K562 (cell line): ENCODE data around the gene CALM1. TPM values are rescaled to one million over a fixed set of nuclear protein-coding genes. Genes with fewer than 3 reads are reported as not detected.

Experiments used
- ARID1B ChIP-seq: fragments of 450-650 bp; IDR thresholded peaks from 2 replicates; pipeline ENCODE4 v1.6.1; 2016; ENCODE audit warnings: antibody characterized with exemption, mild to moderate bottlenecking, inconsistent platforms
- ATF3 ChIP-seq, 2 experiments: fragments of 450-650 bp in 1 of 2; sonication (generic) in 1 of 2; formaldehyde crosslinking in 1 of 2; IDR thresholded peaks in 1 of 2; conservative IDR thresholded peaks in 1 of 2; 2 replicates each; pipeline versions ENCODE4 v1.6.1 to v1.8.1; 2016 to 2023; ENCODE audit warnings: mild to moderate bottlenecking in 2 of 2, moderate library complexity in 2 of 2, inconsistent platforms in 1 of 2, missing genetic modification reagents in 1 of 2
- ATF6 ChIP-seq: sonication (generic); formaldehyde crosslinking; IDR thresholded peaks from 2 replicates; pipeline ENCODE4 v1.4.0; 2020; ENCODE audit warnings: mild to moderate bottlenecking, missing genetic modification reagents
- C11orf30 ChIP-seq: fragments of 450-650 bp; IDR thresholded peaks from 2 replicates; pipeline ENCODE4 v1.6.1; 2016; ENCODE audit warnings: low read depth, mild to moderate bottlenecking
- CBX1 ChIP-seq: sonication (generic); IDR thresholded peaks from 2 replicates; pipeline ENCODE4 v1.6.1; 2016; ENCODE audit warnings: antibody characterized with exemption, low read depth, mild to moderate bottlenecking
- CREM ChIP-seq: IDR thresholded peaks from 2 replicates; pipeline ENCODE4 v1.6.1; 2014; ENCODE audit warnings: antibody characterized with exemption, low read depth
- DLX4 ChIP-seq: fragments of 250-450 bp; sonication (Bioruptor Pico); IDR thresholded peaks from 2 replicates; pipeline ENCODE4 v1.6.1; 2021; ENCODE audit warnings: mild to moderate bottlenecking
- FOSL1 ChIP-seq: fragments of 200-800 bp; sonication (Bioruptor generic); conservative IDR thresholded peaks from 2 replicates; pipeline ENCODE4 v1.6.1; 2016; ENCODE audit warnings: missing genetic modification characterization, missing compliant biosample characterization
- GTF2F1 ChIP-seq: IDR thresholded peaks from 2 replicates; pipeline ENCODE4 v1.6.1; 2011; ENCODE audit warnings: low read depth, low read length, improper control_type of control experiment
- HDAC2 ChIP-seq: fragments of 450-650 bp; IDR thresholded peaks from 2 replicates; pipeline ENCODE4 v1.6.1; 2016; ENCODE audit warnings: mild to moderate bottlenecking
- HNRNPK ChIP-seq: fragments of 200-400 bp; formaldehyde crosslinking; IDR thresholded peaks from one replicate; pipeline ENCODE4 v1.6.1; 2018; ENCODE audit warnings: mild to moderate bottlenecking, low read depth, low read length; ENCODE audit not compliant: poor library complexity, severe bottlenecking
- JUND ChIP-seq, 2 experiments: IDR thresholded peaks; 2 replicates in 1 of 2; 3 replicates in 1 of 2; pipeline ENCODE4 v1.6.1; 2011; ENCODE audit warnings: borderline replicate concordance in 2 of 2, low read depth in 2 of 2, low read length in 2 of 2, improper control_type of control experiment in 1 of 2, missing biosample characterization in 1 of 2, missing genetic modification characterization in 1 of 2, missing genetic modification reagents in 1 of 2
- KLF6 ChIP-seq: fragments of 250-450 bp; sonication (Bioruptor Pico); IDR thresholded peaks from 2 replicates; pipeline ENCODE4 v1.4.0; 2020; ENCODE audit warnings: mild to moderate bottlenecking, moderate library complexity, borderline replicate concordance
- MAFK ChIP-seq: IDR thresholded peaks from 2 replicates; pipeline ENCODE4 v1.6.1; 2011; ENCODE audit warnings: low read length, improper control_type of control experiment
- MEIS2 ChIP-seq: fragments of 450-650 bp; IDR thresholded peaks from 2 replicates; pipeline ENCODE4 v1.6.1; 2014; ENCODE audit warnings: mild to moderate bottlenecking; ENCODE audit not compliant: partially characterized antibody
- MYNN ChIP-seq, 2 experiments: sonication (generic); formaldehyde crosslinking in 1 of 2; IDR thresholded peaks; 2 replicates each; pipeline versions ENCODE4 v1.5.0 to v1.6.1; 2016 to 2020; ENCODE audit warnings: antibody characterized with exemption in 1 of 2, missing genetic modification reagents in 1 of 2
- NFE2L1 ChIP-seq: fragments of 450-650 bp; IDR thresholded peaks from 2 replicates; pipeline ENCODE4 v1.6.1; 2016; ENCODE audit warnings: missing genetic modification characterization, low read depth, mild to moderate bottlenecking, missing compliant biosample characterization, moderate library complexity, borderline replicate concordance
- PHF21A ChIP-seq: fragments of 450-650 bp; IDR thresholded peaks from 2 replicates; pipeline ENCODE4 v1.6.1; 2017; ENCODE audit warnings: low read depth, borderline replicate concordance
- SMARCE1 ChIP-seq: fragments of 450-650 bp; IDR thresholded peaks from 2 replicates; pipeline ENCODE4 v1.7.1; 2016; ENCODE audit warnings: mild to moderate bottlenecking
- SMC3 ChIP-seq: conservative IDR thresholded peaks from 2 replicates; pipeline ENCODE4 v1.6.1; 2011; ENCODE audit warnings: low read depth, low read length, improper control_type of control experiment; ENCODE audit not compliant: insufficient read depth
- SNRNP70 ChIP-seq: fragments of 200-400 bp; formaldehyde crosslinking; optimal IDR thresholded peaks from 2 replicates; pipeline ENCODE3; 2017; ENCODE audit warnings: low read depth, low read length
- SP1 ChIP-seq: sonication (generic); formaldehyde crosslinking; IDR thresholded peaks from 2 replicates; pipeline ENCODE4 v1.8.1; 2022; ENCODE audit warnings: mild to moderate bottlenecking, missing genetic modification reagents
- ZNF143 ChIP-seq: sonication (generic); formaldehyde crosslinking; IDR thresholded peaks from 2 replicates; pipeline ENCODE4 v1.9.0; 2022; ENCODE audit warnings: mild to moderate bottlenecking, missing genetic modification reagents
- ZNF354B ChIP-seq: fragments of 250-450 bp; sonication (Bioruptor Pico); IDR thresholded peaks from 2 replicates; pipeline ENCODE4 v1.4.0; 2020
- ZNF780A ChIP-seq: fragments of 250-450 bp; sonication (Bioruptor Pico); IDR thresholded peaks from 2 replicates; pipeline ENCODE4 v1.5.0; 2021; ENCODE audit warnings: mild to moderate bottlenecking
- polyA plus RNA-seq, 8 experiments: library from polyadenylated mRNA; depleted of rRNA in 4 of 8; stranded (reverse) in 5 of 8; unstranded in 3 of 8; fragments of >200 nt; fragmentation: Nextera tagmentation in 2 of 8; fragmentation: Illumina TruSeq in 1 of 8; extraction: Ambion mirVana in 2 of 8; extraction: Trizol in 1 of 8; gene quantifications; 2 replicates each; pipeline versions ENCODE4 v1.2.1 to v1.2.3, GENCODE V29; 2011 to 2014; ENCODE audit warnings: inconsistent platforms in 1 of 8, missing spikeins in 1 of 8
- total RNA-seq, 7 experiments: library from RNA; depleted of rRNA in 6 of 7; stranded (reverse); fragments of >200 nt in 6 of 7; fragmentation: Illumina TruSeq in 2 of 7; extraction: Trizol in 2 of 7; gene quantifications; 2 replicates each; pipeline versions ENCODE4 v1.2.1 to v1.2.3, GENCODE V29; 2011 to 2021; ENCODE audit warnings: low replicate concordance in 1 of 7

CALM1 gene
- total and polyA plus RNA-seq, 9 of the 15 experiments (the other 6 are each of a cell fraction or from before 2014, with no cell fraction given): 48.0 to 269 (median 158) TPM

DNA sequence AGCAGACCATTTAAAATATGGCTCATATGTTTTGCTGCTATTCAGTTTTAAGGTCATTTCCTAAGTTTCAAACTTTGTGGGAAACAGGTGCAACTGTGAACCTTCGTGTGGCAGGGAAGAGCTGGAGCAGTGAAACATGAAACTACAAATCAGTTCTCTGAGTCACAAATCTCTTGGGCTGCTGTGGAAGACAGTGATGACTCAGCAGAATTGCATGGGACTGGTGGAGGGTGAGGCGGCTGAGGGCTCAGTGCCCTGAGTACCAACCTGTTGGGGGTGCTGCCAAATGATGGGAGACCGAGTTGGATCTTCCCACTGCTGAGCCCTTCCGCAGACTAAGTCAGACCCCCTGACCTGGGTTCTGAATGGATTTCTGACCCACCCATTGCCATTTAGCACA, 8.4 kb upstream of the CALM1 start (continued):
- TF ChIP-seq NFE2L1 (tag): peak; percentile 90
- TF ChIP-seq ATF3 (IDR thresholded peaks at IDR 0.05): peak; percentile 56
- no peak for TF ChIP-seq ATF3 (CRISPR knock-in tag; conservative IDR thresholded peaks at IDR 0.05)
- no peak for TF ChIP-seq ZNF143 (CRISPR knock-in tag)
- no peak for TF ChIP-seq ZNF780A (CRISPR knock-in tag)
- TF ChIP-seq C11orf30: peak; percentile 98
- TF ChIP-seq JUND (IDR thresholded peaks at IDR 0.05; ENCODE audit: borderline replicate concordance, low read depth, low read length): peak; percentile 74; the same call in 1 of the 2 replicates
- peak; percentile 57; the same call in 1 of the 3 replicates for TF ChIP-seq JUND (tag; IDR thresholded peaks at IDR 0.05; ENCODE audit: borderline replicate concordance, low read depth, low read length)
- no peak for TF ChIP-seq ATF6
- TF ChIP-seq ARID1B: peak; percentile 47
- TF ChIP-seq MEIS2: peak; percentile 82
- TF ChIP-seq ZNF354B (CRISPR knock-in tag): no peak
- peak; percentile 99 for TF ChIP-seq MAFK
- TF ChIP-seq SMARCE1: 0 out of 2 replicates have a peak, but pooled peaks have one; percentile 29
- TF ChIP-seq SP1 (CRISPR knock-in tag): no peak
- no peak for TF ChIP-seq SNRNP70
- no peak for TF ChIP-seq HNRNPK
- peak; percentile 86 for TF ChIP-seq HDAC2
- no peak for TF ChIP-seq DLX4
- TF ChIP-seq GTF2F1: no peak
- no peak for TF ChIP-seq KLF6
- peak; percentile 89; the same call in 1 of the 2 replicates for TF ChIP-seq PHF21A
- TF ChIP-seq SMC3: no peak
- no peak for TF ChIP-seq CREM
- 0 out of 2 replicates have a peak, but pooled peaks have one; percentile 24 for TF ChIP-seq MYNN (IDR thresholded peaks at IDR 0.05)
- TF ChIP-seq MYNN (CRISPR knock-in tag; IDR thresholded peaks at IDR 0.05): no peak
- TF ChIP-seq CBX1: no peak
- TF ChIP-seq FOSL1 (tag): peak; percentile 84
